GDM1 (cell line): ENCODE results near the gene EXOSC2.

Source experiments
- DNase-seq: peaks from one replicate; lab custom pipeline; 2025; lab: John Stamatoyannopoulos, UW

The EXOSC2 gene

DNA sequence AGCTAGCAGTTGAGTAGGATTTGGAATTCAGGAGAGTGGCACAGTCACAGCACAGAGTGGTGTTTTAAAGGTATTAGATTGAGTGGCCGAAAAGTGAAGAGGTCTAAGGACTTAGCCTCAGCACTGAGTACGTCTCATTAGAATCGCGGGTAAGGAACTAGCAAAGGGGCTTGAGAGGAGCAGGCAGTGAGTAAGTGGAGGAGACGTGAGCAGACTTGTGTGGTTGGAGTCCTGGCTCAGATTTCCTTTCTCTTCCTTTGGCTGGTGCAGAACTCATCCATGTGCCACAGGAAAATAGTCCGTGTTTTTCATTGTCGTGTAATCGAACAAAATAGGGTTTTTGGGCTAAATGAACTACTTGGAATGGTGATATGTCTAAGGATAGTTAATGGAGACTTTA lies 3.4 kb downstream of the EXOSC2 start:
- no peak for DNase-seq

DNA sequence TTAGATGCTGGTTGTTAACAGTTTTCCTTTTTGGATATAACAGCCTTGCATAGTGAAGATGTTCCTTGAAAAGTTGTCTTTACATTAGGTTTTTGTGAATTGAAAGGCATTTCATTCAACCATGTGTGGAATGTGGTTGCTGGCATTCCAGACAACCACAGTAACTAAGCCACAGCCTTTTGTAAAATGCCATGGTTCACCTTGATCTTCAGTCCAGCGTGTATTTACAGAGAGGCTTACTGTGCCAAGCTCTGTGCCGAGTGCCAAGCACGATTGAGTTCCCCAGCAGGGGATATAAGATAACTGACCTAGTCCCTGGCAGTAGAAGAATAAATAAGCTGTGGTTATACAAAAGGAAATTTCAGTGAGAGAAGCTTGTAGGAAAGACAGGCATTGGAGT lies 4.9 kb downstream of the EXOSC2 start:
- no peak for DNase-seq

GRCh38 chr9:130699047-130699446 lies 5.5 kb downstream of the EXOSC2 start:
- DNase-seq: no peak

- DNase-seq: peak; percentile 44
These were observed 7.8 kb downstream of the EXOSC2 start for GRCh38 chr9:130701059-130702022.

GRCh38 chr9:130703501-130703900 lies 9.9 kb downstream of the EXOSC2 start:
- no peak for DNase-seq

GRCh38 chr9:130707225-130707976 lies 13.8 kb downstream of the EXOSC2 start:
- DNase-seq: no peak

- DNase-seq: no peak
These were observed 17.3 kb downstream of the EXOSC2 start for GRCh38 chr9:130710822-130711352.

DNA sequence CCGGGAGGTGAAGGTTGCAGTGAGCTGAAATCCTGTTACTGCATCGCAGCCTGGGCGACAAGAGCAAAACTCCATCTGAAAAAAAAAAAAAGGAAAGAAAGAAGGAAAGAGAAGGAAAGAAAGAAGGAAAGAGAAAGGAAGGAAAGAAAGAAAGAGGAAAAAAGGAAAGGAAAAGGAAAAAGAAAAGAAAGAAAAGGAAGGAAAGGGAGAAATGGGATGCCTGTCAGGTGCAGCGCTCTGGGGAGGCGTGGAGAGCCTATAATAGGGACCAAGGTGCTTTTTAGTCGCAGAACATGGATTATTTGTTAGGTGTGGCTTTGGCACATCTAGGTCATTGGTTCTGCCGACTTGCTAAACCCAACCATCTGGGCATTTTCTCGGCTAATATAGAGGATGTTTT lies 17.9 kb downstream of the EXOSC2 start:
- DNase-seq: no peak

DNA sequence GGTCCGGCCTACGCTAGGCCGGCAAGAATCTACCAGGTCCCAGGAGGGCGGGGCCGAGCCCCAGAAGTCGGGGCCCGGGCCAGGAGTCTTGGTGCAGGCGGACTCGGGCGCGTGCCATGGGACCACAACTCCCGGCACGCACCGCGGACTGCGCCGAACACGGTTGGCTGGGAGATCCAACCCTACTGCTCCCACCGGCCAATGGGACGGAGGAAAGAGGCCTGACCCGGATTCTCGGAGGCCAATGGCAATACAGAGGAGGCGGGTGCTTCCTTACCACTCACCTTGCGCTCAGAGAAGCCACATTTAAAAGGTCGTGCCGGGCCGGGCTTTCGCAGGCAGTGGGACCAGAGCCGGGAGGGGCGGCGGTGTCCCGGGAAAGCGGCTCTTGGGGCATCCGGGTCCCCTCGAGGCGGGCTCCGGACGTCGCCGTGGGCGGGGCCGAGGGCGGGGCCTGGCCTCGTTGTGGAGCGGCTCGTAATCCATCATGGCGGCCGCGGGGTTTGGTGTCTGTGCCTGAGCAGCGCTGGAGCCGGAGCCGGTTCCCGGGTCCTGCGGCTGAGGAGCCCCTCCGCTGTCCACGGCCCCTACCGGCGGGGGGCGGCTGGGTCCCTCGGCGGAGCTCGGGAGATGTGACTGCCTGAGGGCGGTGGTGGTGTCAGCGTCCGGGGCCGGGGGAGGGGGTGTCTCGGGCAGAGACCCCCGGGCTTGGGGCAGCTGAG lies 19.1 kb downstream of the EXOSC2 start:
- peak; percentile 94 for DNase-seq

DNA sequence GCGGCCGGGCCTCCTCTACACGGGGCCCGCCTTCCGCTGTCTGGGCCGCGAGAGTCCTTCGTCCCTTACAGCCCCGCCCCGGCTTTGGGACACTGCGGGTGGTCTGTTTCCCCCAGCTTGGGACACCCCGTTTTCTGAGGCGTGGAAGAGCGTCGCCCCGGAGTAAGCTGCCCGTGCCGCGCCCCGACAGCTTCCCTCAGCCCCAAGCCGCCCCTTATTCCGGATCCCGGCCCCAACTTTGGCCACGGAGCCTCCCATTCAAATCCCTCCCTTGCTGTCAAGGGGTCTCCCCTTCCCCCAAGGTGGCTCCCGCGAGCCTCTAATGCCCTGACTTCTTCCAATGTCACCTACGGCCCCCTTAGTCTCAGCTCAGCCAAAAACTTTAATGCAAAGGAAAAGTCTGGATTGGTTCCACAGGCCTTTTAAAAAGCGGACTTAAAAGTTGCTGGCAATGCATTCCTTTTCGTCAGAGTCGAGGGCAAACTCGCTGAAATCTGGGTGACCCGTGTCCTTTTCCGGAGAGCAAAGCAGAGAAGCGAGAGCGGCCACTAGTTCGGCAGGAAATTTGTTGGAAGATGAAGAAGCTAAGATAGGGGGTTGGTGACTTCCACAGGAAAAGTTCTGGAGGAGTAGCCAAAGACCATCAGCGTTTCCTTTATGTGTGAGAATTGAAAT lies 19.8 kb downstream of the EXOSC2 start:
- DNase-seq: no peak

DNA sequence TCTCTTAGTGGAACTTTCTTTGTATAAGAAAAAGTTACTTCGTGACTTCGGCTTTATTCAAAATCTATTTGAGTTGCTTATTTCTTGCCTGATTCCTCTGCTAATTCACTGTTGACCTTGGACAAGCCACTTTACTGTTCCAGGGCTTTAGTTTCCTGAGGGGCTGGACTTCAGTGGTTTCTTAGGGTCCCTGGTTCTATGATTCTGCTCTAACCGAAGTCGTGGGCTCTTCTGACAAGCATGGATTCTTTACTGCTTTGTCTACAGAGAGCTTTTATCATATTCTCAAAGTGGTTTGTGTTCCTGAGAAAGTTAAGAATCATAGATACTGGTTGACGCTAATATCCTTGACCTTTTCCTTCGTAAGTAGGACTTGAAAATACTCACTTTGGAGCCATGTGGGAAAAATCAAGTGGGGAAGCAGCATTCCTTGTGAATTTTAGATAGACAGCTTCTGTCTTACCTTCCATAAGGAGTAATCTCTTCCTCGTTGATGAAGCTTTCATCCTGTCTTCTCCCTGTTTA lies 21.1 kb downstream of the EXOSC2 start:
- DNase-seq: no peak

DNA sequence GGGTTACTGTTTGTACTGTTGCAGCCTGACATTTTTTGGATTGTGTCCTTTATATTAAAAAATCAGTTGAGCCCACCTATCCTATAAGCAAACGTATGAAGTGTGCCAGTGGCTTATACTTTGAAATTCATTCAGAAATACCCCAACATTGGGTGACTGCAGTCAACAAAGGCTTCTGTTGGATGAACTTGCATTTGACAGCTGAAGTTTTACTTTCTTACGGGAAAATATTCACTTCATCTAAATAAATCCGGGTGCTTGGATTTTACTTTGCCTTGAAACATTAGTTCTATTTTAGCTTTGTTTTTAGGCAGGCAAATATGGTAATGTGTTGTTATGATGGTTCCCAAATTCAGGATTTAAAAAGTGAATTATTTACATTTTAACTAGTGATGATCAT lies 21.7 kb downstream of the EXOSC2 start:
- no peak for DNase-seq

GRCh38 chr9:130718562-130718961 lies 25.0 kb downstream of the EXOSC2 start:
- no peak for DNase-seq

GRCh38 chr9:130720762-130721161 lies 27.2 kb downstream of the EXOSC2 start:
- DNase-seq: no peak

GRCh38 chr9:130728721-130729120 lies 35.1 kb downstream of the EXOSC2 start:
- no peak for DNase-seq

GRCh38 chr9:130729145-130729544 lies 35.6 kb downstream of the EXOSC2 start:
- no peak for DNase-seq

DNA sequence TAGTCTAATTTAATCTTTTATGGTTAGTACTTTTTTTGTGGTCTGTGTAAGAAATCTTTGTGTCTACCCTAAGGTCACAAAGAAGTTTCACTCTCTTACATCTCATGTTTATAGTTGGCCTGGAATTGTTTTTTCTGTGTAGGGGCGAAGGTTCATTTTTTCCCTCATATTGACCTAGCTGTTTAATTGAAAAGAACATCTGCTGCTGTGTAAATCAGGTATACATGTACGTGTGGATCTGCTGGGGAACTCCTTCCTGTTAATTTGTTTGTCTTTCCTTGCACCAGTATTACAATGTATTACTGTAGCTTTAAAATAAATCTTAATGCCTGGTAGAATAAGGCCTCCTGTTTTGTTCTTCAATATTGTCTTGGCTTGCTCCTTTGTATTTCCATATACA lies 37.8 kb downstream of the EXOSC2 start:
- DNase-seq: no peak

DNA sequence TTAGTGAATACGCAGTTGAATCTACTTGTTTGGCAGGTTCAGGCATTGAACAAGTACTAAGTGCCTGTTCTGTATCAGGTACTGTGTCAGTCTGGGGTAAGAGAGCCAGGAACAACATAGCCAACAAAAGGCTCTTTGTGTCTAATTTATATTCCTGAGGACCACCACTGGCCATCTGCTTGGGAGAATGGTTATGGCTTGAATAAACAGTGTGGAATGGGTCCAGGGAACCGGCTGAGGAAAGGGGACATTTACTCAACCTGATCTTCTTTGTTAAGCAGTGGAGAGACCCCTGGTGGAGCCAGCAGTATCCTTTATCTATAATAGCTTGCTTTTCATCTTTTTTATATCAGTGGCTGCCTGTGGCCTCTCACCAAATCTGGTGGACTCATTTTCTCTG lies 38.6 kb downstream of the EXOSC2 start:
- no peak for DNase-seq

DNA sequence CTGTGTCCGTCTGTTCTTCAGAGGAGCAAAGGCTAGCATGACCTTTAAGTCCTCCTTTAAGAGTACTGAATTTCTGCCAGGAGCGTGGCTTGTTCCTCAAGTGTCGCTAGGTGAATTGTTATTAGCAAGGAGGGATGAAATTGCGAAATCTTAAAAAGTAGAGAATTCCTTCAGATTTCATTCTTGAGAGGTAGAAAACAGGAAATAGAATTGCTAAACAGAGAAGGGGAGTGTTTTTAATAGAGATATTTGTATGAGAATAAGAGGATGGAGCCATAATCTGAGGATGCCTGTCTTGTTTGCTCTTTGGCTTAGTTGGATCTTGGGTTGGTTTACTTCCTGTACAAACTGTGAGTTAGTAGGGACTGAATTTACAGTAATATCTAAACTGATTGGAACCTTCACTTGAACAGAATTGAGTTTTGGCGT lies 39.2 kb downstream of the EXOSC2 start:
- DNase-seq: no peak

DNA sequence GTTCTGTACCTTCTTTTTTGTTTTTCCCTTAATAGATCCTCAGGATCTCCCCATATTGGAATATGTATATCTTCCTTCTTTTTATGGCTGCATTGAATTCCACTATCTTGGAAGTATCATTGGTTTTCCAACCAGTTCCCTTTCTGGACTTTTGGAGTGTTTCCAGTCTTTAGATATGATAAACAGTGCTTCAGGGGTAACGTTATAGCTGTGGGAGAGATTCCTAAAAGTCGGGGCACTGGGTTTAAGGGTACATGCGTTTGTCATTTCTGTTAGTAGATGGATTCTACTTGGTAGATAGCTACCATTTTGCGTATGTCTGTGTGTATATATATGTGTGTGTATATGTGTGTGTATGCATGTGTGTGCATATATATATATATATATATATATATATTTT lies 42.0 kb downstream of the EXOSC2 start:
- DNase-seq: no peak

GRCh38 chr9:130736834-130737233 lies 43.3 kb downstream of the EXOSC2 start:
- no peak for DNase-seq
